ENCODE data around the gene THSD8.

DNA sequence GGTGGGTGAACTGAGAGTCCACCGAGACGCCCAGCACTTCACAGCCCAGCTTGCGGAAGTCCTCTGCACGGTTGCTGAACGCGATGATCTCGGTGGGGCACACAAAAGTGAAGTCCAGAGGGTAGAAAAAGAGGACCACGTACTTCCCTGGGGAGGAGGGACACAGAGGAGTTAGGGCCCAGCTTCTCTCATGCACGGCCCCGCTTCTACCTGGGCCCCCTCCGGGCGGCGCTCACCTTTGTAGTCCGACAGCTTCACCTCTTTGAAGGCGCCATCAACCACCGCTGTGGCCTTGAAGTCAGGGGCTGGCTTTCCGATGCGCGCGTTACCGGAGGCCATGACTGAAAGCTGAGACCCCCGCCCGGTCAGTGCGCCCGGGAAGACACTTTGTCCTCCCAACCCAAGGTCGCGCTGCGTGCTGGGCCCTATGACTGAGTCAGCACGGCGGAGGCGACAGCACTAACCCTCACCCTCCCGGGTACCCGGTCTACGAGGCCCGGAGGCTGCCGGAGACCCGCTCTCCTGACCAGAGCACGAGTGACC lies 875 bp upstream of the THSD8 start:
- TF ChIP-seq EZH2 (IDR thresholded peaks at IDR 0.05; ENCODE audit: insufficient read depth, poor library complexity, severe bottlenecking) (no peak), EZH2phosphoT487 (IDR thresholded peaks at IDR 0.05; ENCODE audit: insufficient read depth, low read depth) (no peak)

Data from GM23248 (cell line).